Gastrocnemius medialis (tissue), 4 donors: ENCODE data around the gene SETBP1.

Experiments
- CTCF ChIP-seq, 5 experiments: fragments of 450-650 bp in 3 of 5; fragments of 200-600 bp in 2 of 5; sonication (generic) in 2 of 5; IDR thresholded peaks in 4 of 5; conservative IDR thresholded peaks in 1 of 5; 1 replicate in 4 of 5; 2 replicates in 1 of 5; pipeline ENCODE4 v1.5.1; 2016 to 2019; ENCODE audit warnings: antibody characterized with exemption in 5 of 5, mild to moderate bottlenecking in 3 of 5, moderate library complexity in 3 of 5
- POLR2A ChIP-seq, 2 donors: fragments of 450-650 bp; IDR thresholded peaks; one replicate each; pipeline ENCODE4 v1.6.1; 2017; ENCODE audit warnings: antibody characterized with exemption in 2 of 2, mild to moderate bottlenecking in 2 of 2, moderate library complexity in 2 of 2

- TF ChIP-seq CTCF (IDR thresholded peaks at IDR 0.05 in 4 of 5, conservative IDR thresholded peaks at IDR 0.05 in 1 of 5) = no peak
- no peak for TF ChIP-seq POLR2A (IDR thresholded peaks at IDR 0.05)
Observed at GRCh38 chr18:44840058-44840790, 159.5 kb downstream of the SETBP1 start.
